GM19467 (cell line): Measurements from ENCODE around the gene CSH1.
"Not testable (repeated sequence)": the region's sequence is repeated elsewhere in the genome, so short reads cannot be mapped to it uniquely, and the experiment has no call there.

Experiments
- ATAC-seq: cut with Tn5 transposase; IDR thresholded peaks from one replicate; pipeline ENCODE4 v1.9.1; 2021; ENCODE audit warnings: mild to moderate bottlenecking, moderate library complexity; ENCODE audit not compliant: unreplicated experiment

Gene CSH1

GRCh38 chr17:63896524-63897354, at the start of gene CSH1:
TSS of gene CSH1 (minus strand) at chr17:63896574. CDS start at chr17:63896511, 63 bp downstream.
- ATAC-seq = not testable (repeated sequence)

GRCh38 chr17:63945784-63946439, 49.5 kb upstream of the CSH1 start:
- ATAC-seq = no peak

GRCh38 chr17:63944736-63945499, 48.5 kb upstream of the CSH1 start:
- ATAC-seq = no peak

- ATAC-seq = no peak
Measured at GRCh38 chr17:63943745-63944144, 47.4 kb upstream of the CSH1 start.

GRCh38 chr17:63942309-63942985, 46.1 kb upstream of the CSH1 start:
- no peak for ATAC-seq

GRCh38 chr17:63941751-63942150, 45.4 kb upstream of the CSH1 start:
- ATAC-seq = no peak

GRCh38 chr17:63941162-63941561, 44.8 kb upstream of the CSH1 start:
- no peak for ATAC-seq

- no peak for ATAC-seq
Measured at GRCh38 chr17:63940584-63940983, 44.2 kb upstream of the CSH1 start.

- ATAC-seq = no peak
Measured at GRCh38 chr17:63939884-63940283, 43.5 kb upstream of the CSH1 start.

GRCh38 chr17:63939401-63939800, 43.0 kb upstream of the CSH1 start:
- no peak for ATAC-seq

GRCh38 chr17:63937920-63938319, 41.5 kb upstream of the CSH1 start:
- ATAC-seq = no peak

GRCh38 chr17:63937319-63937718, 40.9 kb upstream of the CSH1 start:
- ATAC-seq = no peak

- no peak for ATAC-seq
Measured at GRCh38 chr17:63934183-63935112, 38.1 kb upstream of the CSH1 start.

- no peak for ATAC-seq
Measured at GRCh38 chr17:63933598-63933997, 37.2 kb upstream of the CSH1 start.

- ATAC-seq = no peak
Measured at GRCh38 chr17:63932721-63933120, 36.3 kb upstream of the CSH1 start.

- peak; percentile 57 for ATAC-seq
Measured at GRCh38 chr17:63931981-63932561, 35.7 kb upstream of the CSH1 start, which contains the start of gene CD79B. TSS of gene CD79B (minus strand) at chr17:63932331. CDS start at chr17:63932261, 70 bp downstream.

- peak; percentile 43 for ATAC-seq
Measured at GRCh38 chr17:63930951-63931575, 34.7 kb upstream of the CSH1 start.

- no peak for ATAC-seq
Measured at GRCh38 chr17:63929860-63930766, 33.7 kb upstream of the CSH1 start.
